ENCODE data around the gene TRIM46.

The TRIM46 gene

DNA sequence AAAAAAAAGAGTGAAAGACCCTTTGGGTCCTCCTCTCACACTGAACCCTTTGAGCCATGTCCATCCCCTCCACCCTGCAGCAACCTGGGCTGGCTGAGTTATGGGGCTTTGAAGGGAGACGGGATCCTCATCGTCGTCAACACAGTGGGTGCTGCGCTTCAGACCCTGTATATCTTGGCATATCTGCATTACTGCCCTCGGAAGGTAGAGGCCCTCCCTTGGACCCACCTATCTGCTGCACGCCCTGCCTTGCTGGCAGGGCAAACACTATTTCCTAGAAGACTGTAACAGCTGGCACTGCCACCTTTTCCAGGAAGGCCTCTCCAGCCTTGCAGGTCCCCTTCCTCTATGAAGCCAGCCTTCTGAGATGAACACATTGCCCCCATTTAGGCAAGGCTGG, 36.9 kb upstream of the TRIM46 start:
- H3K4me1 ChIP-seq, result no peaks in the 10 kb centered on the region
- no peaks in the 10 kb centered on the region for H3K9me3 ChIP-seq
- no peaks in the 10 kb centered on the region; the same call in 1 of the 2 replicates for H3K36me3 ChIP-seq
- TF ChIP-seq, protein P1, sequence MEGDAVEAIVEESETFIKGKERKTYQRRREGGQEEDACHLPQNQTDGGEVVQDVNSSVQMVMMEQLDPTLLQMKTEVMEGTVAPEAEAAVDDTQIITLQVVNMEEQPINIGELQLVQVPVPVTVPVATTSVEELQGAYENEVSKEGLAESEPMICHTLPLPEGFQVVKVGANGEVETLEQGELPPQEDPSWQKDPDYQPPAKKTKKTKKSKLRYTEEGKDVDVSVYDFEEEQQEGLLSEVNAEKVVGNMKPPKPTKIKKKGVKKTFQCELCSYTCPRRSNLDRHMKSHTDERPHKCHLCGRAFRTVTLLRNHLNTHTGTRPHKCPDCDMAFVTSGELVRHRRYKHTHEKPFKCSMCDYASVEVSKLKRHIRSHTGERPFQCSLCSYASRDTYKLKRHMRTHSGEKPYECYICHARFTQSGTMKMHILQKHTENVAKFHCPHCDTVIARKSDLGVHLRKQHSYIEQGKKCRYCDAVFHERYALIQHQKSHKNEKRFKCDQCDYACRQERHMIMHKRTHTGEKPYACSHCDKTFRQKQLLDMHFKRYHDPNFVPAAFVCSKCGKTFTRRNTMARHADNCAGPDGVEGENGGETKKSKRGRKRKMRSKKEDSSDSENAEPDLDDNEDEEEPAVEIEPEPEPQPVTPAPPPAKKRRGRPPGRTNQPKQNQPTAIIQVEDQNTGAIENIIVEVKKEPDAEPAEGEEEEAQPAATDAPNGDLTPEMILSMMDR (IDR thresholded peaks at IDR 0.05; ENCODE audit: low read depth, low read length), result no peak
- no peak for DNase-seq
- H3K27me3 ChIP-seq, result no peaks in the 10 kb centered on the region
- peak overlapping the region; percentile 95 for H3K4me3 ChIP-seq (ENCODE audit: low read depth, low read length)

DNA sequence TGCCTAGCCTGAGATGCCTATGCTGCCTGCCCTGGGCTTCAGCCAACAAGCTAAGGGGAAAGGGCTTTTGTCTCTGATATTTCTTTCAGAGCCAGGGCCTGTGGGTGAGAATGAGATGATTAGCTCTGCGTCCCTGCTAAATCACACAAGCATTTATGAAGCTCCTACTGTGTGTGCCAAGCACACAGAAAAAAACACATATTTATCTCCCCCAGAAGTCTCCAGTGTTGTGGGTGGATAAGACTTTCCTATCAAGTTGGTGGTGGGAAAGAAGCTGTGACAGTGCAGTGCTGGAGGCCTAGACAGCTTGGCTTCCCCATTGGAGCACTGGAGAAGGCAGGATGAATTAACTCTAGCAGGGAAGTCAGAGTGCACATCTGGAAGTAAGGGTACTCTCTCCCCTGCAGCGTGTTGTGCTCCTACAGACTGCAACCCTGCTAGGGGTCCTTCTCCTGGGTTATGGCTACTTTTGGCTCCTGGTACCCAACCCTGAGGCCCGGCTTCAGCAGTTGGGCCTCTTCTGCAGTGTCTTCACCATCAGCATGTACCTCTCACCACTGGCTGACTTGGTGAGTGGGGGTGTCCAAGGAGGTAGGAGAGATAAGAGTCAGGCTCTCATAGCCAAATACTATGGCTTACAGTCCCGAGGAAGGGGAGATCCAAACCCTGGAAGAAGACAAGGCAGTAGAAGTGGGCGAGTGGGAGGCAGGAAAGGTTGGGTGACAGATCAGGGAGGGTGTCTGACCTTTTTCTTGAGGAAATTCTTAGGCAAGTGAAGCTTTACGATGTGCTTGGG, 36.3 kb upstream of the TRIM46 start:
- H3K9me3 ChIP-seq, result no peaks in the 10 kb centered on the region
- TF ChIP-seq, protein P1 (IDR thresholded peaks at IDR 0.05; ENCODE audit: low read depth, low read length), result no peak
- H3K4me1 ChIP-seq, result no peaks in the 10 kb centered on the region
- no peaks in the 10 kb centered on the region for H3K27me3 ChIP-seq
- no peaks in the 10 kb centered on the region; the same call in 1 of the 2 replicates for H3K36me3 ChIP-seq
- H3K4me3 ChIP-seq (ENCODE audit: low read depth, low read length), result peak overlapping the region; percentile 95
- DNase-seq, result no peak

DNA sequence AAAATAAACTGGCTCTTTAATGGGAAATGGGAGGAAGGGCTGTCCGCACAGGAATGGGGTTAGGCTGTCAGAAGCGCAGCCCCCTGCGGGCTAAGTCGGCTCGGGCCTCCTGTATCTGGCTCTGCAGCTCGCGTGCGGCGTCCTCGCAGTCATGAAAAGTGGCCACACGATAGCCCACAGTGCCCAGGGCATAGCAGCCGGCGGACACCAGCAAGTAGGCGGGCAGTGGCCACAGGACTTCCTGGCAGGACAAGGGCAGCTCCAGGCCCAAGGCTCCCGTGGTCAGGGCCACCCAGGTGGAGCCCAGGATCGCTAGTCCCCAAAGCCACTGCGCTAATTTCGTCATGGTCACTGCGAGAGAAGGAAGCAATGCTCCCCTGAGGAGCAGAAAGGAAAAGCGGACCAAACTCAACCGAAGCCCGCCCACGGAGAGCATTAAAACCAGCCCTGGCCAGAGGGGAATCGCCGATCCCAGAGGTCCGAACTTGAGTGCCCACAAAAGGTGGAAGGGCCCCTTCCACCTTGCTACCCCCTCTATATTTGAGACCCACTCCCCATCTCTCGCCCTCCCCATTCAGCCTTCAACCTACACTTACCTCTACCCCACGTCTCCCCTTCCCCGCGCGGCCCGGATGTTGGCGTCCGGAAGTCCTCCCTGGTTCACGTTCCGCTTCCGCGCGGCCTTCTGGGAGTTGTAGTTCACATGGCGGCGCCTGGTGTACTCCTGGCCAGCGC, 33.6 kb upstream of the TRIM46 start, which contains the start of gene DPM3:
Gene DPM3 (minus strand): TSS at position 637 of the 735 bp plus-strand sequence. CDS start 291 bp downstream, at position 346.
- Histone ChIP-seq H3K27me3 (peaks cover 4% of the 10 kb centered on the region; the same call in 1 of the 2 replicates), H3K9me3 (no peaks in the 10 kb centered on the region), H3K4me1 (no peaks in the 10 kb centered on the region), H3K4me3 (ENCODE audit: low read depth, low read length) (peak within 1 kb of the TSS; percentile 98), H3K36me3 (no peaks in the 10 kb centered on the region; the same call in 1 of the 2 replicates)
- peak; percentile 91 for DNase-seq
- TF ChIP-seq, protein P1 (IDR thresholded peaks at IDR 0.05; ENCODE audit: low read depth, low read length), result no peak

DNA sequence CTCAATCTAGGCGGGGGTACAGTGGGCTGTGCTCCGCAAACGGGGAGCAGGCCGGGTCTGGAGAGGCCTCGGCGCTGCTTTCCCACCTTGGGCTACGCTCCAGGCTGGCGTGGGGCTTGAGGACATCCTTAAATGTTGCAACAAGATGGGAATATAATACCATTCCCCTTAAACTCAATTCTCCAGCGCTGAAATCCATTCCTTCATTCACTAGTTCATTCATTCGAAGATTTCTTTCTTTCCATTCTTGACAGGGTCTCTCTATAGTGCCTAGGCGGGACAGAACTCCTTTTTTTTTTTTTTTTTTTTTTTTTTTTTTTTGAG, 33.1 kb upstream of the TRIM46 start:
- no peaks in the 10 kb centered on the region; the same call in 1 of the 2 replicates for H3K36me3 ChIP-seq
- H3K4me1 ChIP-seq, result no peaks in the 10 kb centered on the region
- peaks cover 5% of the 10 kb centered on the region; the same call in 1 of the 2 replicates for H3K27me3 ChIP-seq
- TF ChIP-seq, protein P1 (IDR thresholded peaks at IDR 0.05; ENCODE audit: low read depth, low read length), result no peak
- no peak for DNase-seq
- H3K9me3 ChIP-seq, result no peaks in the 10 kb centered on the region
- peak overlapping the region; percentile 98 for H3K4me3 ChIP-seq (ENCODE audit: low read depth, low read length)

DNA sequence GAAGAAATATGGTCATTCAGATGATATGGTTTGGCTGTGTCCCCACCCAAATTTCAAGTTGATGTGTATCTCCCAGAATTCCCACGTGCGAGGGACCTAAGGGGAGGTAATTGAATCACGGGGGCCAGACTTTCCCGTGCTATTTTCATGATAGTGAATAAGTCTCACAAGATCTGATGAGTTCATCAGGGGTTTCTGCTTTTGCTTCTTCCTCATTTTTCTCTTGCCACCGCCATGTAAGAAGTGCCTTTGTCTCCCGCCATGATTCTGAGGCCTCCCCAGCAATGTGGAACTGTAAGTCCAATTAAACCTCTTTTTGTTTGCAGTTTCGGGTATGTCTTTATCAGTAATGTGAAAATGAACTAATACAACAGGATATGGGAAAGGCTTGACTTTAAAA, 31.9 kb upstream of the TRIM46 start:
- no peaks in the 10 kb centered on the region for H3K4me1 ChIP-seq
- TF ChIP-seq, protein P1 (IDR thresholded peaks at IDR 0.05; ENCODE audit: low read depth, low read length), result no peak
- no peaks in the 10 kb centered on the region for H3K9me3 ChIP-seq
- no peaks in the 10 kb centered on the region; the same call in 1 of the 2 replicates for H3K36me3 ChIP-seq
- H3K4me3 ChIP-seq (ENCODE audit: low read depth, low read length), result no peak overlapping the region
- H3K27me3 ChIP-seq, result peaks cover 5% of the 10 kb centered on the region; the same call in 1 of the 2 replicates
- DNase-seq, result no peak

Data from BE2C (cell line).